OCI-M1 (cell line): Measurements from ENCODE around the gene UFSP1.
"Not testable (repeated sequence)": the region's sequence is repeated elsewhere in the genome, so short reads cannot be mapped to it uniquely, and the experiment has no call there.

Source experiments
- DNase-seq: peaks from one replicate; lab custom pipeline; 2025; lab: John Stamatoyannopoulos, UW

The UFSP1 gene

GRCh38 chr7:100888988-100889750 is at the start of gene UFSP1:
UFSP1 (minus strand) TSS chr7:100889715; CDS start chr7:100889271, 444 bp downstream.
- peak; percentile 58 for DNase-seq

GRCh38 chr7:100936167-100936566 is 46.7 kb upstream of the UFSP1 start:
- not testable (repeated sequence) for DNase-seq

GRCh38 chr7:100935381-100935780 is 45.9 kb upstream of the UFSP1 start:
- not testable (repeated sequence) for DNase-seq

- DNase-seq: no peak
These were observed 44.2 kb upstream of the UFSP1 start for GRCh38 chr7:100933734-100934133.

- no peak for DNase-seq
These were observed 40.3 kb upstream of the UFSP1 start for GRCh38 chr7:100929808-100930174.

GRCh38 chr7:100923616-100924015 is 34.1 kb upstream of the UFSP1 start:
- not testable (repeated sequence) for DNase-seq

GRCh38 chr7:100921039-100921438 is 31.5 kb upstream of the UFSP1 start:
- no peak for DNase-seq

- DNase-seq: not testable (repeated sequence)
These were observed 30.4 kb upstream of the UFSP1 start for GRCh38 chr7:100919779-100920437.

GRCh38 chr7:100919335-100919734 is 29.8 kb upstream of the UFSP1 start:
- not testable (repeated sequence) for DNase-seq

GRCh38 chr7:100914879-100915447 is 25.4 kb upstream of the UFSP1 start:
- no peak for DNase-seq

- no peak for DNase-seq
These were observed 24.8 kb upstream of the UFSP1 start for GRCh38 chr7:100914208-100914878.

GRCh38 chr7:100911484-100911883 is 22.0 kb upstream of the UFSP1 start:
- DNase-seq: no peak

- peak; percentile 76 for DNase-seq
These were observed 20.9 kb upstream of the UFSP1 start for GRCh38 chr7:100910443-100910842.

GRCh38 chr7:100908512-100908911 is 19.0 kb upstream of the UFSP1 start:
- no peak for DNase-seq

GRCh38 chr7:100902638-100903037 is 13.1 kb upstream of the UFSP1 start:
- no peak for DNase-seq

GRCh38 chr7:100901921-100902332 is 12.4 kb upstream of the UFSP1 start:
- no peak for DNase-seq

- DNase-seq: no peak
These were observed 11.5 kb upstream of the UFSP1 start for GRCh38 chr7:100900978-100901377.

GRCh38 chr7:100899432-100899831 is 9.9 kb upstream of the UFSP1 start:
- DNase-seq: no peak

GRCh38 chr7:100897772-100898454 is 8.4 kb upstream of the UFSP1 start:
- DNase-seq: no peak

GRCh38 chr7:100896732-100897608 is 7.5 kb upstream of the UFSP1 start:
- peak; percentile 57 for DNase-seq
